GM18861 (cell line): ENCODE data around the gene WDR82.
"Not testable (repeated sequence)": the region's sequence is repeated elsewhere in the genome, so short reads cannot be mapped to it uniquely, and the experiment has no call there.

Source experiments
- ATAC-seq: cut with Tn5 transposase; IDR thresholded peaks from one replicate; pipeline ENCODE4 v1.9.1; 2021; ENCODE audit not compliant: unreplicated experiment

The WDR82 gene

DNA sequence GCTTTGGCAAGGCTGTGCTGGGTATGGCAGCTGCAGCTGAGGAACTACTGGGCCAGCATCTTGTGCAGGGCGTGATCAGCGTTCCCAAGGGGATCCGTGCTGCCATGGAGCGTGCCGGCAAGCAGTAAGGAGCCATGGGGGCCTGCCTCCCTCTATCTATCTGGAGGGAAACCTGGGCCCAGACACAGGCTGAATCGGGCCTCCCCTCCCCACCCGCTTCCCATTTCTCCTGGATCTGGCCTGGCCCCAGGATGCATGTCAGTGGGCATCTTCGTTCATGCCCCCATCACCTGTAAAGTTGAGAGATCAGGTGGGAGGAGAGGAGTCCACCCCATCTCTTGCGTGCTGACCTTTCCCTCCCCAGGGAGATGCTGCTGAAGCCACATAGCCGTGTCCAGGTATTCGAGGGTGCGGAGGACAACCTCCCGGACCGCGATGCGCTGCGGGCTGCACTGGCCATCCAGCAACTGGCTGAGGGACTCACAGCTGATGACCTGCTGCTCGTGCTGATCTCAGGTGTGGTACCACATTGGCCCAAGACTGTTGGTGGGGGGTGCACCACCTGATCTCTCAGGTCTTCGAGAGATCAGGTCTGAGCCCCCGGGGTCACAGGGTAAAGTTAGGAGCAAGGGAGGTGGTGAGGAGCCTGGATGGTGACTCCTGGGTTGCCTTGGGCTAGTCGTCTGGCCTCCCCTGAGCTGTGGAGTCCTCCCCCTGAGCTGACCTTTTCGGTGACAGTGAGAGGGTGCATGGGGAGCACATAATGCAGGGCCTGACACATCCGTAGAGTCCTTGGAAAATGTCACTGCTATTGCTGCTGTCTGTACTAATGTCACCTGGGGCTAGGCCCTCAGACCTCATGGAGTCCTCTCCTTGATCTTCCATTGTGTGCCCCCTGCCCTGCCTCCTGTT, 12.4 kb upstream of the WDR82 start:
- no peak for ATAC-seq

DNA sequence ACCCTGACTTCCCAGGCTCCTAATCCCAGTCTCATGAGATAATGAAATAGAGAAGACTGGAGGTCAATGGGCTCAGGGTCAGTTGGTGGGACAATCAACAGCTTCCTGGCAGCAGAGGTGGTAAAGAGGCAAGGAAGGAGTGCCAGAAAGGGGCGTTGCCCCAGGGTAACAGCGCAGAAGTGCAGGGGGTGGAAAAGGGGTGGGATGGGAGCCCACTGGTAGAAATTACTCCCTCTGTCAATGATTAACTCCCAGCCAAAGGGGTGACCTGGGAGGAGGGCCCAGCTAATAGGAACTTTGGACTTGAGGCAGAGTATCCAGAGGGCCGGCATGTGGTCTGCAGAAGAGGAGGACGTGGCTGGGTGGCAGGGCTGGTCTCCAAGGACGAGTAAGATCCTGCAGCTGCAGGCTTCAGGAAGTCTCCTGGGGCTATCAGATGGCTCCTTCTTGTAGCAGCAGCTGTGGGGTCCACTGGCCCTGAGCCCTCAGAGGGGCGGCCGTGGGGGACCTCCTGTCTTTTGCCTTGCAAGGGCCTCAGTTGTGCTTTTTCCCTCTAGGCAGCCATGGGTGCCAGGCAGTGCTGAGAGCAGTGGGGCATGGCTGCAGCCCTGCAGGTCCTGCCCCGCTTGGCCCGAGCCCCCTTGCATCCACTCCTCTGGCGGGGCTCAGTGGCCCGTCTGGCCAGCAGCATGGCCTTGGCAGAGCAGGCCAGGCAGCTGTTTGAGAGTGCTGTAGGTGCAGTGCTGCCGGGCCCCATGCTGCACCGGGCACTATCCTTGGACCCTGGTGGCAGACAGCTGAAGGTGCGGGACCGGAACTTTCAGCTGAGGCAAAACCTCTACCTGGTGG, 11.5 kb upstream of the WDR82 start:
- no peak for ATAC-seq

DNA sequence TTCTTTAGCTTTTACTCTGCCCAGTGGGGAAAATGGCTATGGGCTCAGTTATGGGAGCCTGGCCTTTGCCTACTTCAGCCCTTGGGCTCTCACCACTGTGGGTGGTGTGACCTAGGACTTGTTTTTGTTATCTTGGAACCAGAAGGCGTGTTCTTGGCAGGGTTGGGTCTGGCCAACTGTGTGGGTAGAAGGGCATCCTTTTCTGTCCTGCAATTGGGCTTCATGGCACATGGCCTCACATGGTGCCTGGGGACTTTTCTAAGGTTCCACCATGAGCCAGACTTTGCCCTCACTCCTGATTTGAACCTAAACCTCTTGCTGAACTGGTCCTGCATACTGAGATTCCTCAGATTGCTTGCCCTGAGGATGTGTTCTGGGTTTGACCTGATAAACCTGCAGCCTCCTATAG, 10.9 kb upstream of the WDR82 start:
- ATAC-seq: no peak

DNA sequence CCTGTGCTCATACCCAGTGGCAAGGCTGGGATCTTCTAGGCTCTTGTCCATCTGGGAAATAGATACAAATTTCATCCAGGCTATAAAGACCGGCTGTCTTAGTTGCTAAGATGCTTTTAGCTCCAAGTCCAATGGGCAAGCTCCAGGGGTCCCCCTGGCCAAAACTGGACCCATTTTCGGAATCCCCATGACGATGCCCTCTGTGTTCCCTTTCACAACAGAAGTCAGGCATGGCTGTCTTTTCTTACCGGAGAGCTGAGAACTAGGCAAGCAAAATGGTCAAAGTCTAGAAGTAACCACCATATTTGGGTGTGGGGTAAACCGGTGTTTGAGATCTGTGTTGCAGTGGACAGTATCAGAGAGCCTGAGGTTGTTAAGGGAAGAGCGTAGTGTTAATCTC, 10.2 kb upstream of the WDR82 start:
- ATAC-seq: no peak

DNA sequence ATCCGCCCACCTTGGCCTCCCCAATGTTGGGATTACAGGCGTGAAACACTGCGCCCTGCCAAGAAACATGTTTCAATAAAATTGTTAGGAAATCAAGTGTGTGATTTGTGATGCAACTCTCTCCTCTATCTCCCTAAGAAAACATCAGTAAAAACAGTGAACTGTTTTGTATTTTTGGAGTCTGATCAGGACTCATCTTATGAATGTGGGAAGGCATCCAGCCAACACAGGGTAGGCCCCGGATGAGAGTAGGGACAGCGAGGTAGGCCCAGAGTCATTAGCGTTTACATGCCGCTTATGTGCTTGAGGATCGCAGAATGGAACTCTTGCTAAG, 8.3 kb upstream of the WDR82 start:
- ATAC-seq: no peak

DNA sequence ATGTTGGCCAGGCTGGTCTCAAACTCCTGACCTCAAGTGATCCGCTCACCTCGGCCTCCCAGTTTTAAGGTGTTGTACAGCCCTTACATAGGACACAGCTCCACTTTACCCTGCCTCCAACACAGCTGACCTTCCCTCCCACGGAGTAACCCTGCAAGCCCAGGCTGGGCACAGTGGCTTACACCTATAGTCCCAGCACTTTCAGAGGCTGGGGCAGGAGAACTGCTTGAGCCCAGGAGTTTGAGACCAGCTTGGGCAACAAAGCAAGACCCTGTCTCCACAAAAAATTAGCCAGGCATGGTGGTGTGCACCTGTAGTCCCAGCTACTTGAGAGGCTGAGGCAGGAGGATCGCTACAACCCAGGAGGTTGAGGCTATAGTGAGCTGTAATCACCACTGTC, 5.6 kb upstream of the WDR82 start:
- ATAC-seq: not testable (repeated sequence)

DNA sequence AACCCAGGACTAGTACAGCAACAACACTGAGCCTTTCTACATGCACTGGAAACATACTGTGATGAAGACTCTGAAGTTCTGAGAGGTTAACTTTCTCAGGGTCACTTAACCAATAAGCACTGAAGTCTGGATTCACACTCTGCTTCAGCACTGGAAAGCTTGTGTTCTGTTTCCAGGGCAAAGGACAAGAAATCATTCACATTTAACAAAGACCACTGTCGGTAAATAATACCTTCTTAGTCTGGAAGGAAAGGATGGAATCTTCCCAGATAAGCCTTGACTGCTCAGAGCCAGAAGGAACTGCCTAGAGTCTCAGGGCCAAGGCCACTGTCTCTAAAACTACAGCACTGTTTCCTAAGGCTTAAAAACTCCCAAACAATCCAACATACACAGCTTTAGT, 4.9 kb upstream of the WDR82 start:
- no peak for ATAC-seq

DNA sequence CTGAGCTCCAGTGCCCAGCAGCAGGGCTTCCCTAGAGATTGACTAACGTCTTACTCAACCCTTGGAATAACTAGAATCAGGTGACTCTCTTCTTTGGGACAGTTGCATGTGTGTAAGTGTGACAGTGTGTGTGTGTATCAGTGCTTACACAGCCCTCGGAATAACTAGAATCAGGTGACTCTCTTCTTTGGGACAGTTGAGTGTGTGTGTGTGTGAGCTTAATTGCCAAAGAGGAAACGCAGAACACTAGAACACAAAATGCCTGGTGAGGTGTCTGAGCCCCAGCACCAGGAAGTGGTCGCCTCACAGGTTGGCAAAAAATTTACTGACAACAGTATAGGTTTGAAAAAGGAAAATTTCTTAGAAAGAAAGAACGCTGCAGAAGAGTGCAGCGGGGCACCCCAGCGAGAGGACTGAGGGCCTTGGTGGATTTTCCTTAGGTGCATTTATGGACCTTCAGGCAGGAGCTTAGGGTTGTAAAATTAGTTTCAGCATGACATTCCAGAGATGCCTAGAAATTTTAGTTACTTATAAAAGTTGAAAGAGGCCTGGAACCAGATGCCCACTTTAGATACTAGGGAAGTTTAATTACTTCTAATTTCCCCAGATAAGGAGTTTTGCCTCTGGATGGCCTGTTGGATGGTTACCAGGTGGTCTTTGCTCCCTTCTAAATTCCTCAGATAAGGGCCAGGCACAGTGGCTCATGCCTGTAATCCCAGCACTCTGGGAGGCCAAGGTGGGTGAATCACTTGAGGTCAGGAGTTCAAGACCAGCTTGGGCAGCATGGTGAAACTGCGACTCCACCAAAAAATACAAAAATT, 3.7 kb upstream of the WDR82 start:
- ATAC-seq: no peak

DNA sequence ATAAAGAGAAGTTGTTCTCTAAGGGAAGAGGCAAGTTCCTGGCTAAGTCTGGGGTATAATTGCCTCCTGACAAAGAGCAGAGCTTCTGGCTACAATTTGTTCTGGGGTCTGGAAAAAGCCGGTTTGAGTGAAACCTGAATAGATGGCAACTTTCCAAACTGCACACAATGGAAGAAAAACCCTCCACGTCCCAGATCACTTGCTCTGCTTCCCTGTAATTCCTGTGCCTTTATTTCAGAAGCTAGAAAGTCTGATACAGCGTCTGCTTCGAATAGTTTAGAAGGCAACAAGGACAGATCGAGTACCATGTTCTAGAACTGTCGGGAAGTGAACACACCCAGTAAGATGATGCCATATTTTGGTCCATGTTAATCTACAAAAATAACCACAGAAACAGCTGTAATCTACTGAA, 1.6 kb upstream of the WDR82 start:
- no peak for ATAC-seq

DNA sequence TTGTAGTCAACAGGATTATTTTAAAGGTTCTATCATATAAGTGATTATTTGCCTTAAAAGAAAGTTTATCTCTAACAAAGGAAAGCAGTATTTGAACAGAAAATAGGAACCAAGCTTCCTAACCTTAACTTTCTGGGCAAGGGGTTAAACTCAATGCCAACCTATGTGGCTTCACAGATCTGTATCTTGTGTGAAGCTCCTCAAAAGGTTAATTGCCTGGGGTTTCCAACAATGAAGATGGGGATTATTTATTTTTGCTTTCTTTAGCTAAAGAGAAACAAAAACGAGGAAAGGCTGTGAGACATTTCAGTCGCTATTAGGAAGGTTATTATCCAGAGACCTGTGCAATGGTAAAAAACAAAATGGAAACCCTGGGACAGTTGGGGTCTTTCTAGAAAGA, 1.1 kb upstream of the WDR82 start:
- ATAC-seq: no peak

DNA sequence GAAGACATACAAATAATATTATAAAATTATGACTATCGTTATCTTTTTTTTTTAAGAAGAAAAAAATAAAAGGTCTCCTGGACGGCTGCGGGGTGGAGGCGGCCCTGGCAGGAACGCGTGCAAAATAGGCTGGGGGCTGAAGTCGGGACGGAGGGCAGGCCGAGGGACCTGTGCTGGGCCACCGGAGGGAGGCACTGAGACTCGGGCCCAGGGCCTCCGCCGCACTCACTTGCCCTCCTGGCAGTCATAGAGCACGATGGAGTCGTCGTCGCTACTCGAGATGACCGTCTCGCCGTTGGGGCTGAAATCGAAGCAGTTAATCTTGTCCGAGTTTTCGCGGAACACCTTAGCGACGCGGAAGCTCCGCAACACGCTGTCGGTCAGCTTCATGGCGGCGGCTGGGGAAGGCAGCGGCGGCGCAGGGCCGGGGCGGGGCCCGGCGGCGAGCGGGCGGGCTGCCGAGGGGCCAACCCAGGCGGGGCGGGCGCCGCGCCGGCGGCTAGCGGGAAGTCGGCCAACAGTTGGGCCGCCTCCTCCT, 408 bp downstream of the WDR82 start:
- peak; percentile 46 for ATAC-seq

DNA sequence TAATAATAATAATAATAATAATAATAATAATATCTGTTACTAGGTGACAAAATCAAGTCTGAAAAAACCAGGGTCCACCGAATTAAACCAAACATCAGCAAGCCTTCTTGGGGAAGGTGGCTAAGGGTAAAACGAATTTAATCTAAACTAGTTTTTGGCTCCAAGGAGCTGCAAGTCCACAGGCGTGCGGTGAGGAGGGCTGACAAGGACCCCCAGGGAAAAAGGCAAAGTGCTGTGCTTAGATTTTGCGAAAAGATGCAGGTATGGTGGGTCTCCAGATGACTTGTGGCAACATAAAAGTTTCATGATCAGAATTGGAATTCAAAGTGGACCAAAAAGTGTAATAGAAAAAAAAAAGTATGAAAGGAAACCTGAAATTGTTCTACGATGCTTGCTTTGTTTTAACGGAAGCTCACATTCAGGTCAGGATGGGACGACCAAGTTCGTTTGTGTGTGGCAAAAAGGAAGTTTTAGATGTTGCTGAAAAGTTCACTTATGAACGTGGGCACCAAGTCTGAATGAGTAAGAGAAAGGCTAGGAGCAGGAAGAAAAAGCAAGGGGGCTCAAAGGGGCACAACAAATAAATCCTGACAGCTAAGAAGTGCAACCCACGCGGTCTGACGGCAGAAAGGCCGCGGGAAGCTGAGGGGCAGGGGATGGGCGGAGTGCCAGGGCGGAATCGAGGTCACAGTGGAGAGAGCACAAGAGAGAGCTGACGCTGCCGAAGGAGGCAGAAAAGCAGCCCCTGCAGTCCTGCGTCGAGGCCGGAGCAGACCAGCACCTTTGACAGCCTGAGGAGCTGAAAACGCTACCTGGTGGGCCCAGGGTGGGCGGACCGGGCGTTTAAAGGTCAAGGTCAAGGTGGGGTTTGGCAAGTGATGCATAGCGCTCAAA, 1.1 kb downstream of the WDR82 start:
- no peak for ATAC-seq

DNA sequence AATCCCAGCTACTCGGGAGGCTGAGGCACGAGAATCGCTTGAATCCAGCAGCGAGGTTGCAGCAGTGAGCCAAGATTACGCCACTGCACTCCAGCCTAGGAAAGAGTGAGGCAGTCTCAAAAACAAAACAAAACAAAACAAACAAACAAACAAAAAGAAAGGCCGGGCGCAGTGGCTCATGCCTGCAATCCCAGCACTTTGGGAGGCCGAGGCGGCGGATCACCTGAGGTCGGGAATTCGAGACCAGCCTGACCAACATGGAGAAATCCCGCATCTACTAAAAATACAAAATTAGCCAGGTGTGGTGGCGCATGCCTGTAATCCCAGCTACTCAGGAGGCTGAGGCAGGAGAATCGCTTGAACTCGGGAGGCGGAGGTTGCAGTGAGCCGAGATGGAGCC, 3.7 kb downstream of the WDR82 start:
- not testable (repeated sequence) for ATAC-seq

DNA sequence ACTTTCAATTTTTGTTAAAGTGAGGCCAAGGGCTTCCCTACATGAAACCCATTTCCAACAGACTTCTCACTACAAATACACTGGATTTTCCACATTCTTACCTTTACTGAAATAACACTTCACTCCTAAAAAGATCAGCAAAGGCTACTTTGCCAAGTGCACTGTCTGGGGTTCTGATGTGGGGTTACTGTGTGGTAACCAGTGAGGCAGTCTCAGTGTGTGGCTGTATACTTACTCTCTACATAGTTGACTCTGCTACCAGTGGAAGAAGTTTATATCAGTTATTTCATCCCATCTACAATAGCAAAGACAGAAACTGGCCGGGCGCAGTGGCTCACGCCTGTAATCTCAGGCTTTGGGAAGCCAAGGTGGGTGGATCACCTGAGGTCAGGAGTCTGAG, 5.6 kb downstream of the WDR82 start:
- no peak for ATAC-seq

DNA sequence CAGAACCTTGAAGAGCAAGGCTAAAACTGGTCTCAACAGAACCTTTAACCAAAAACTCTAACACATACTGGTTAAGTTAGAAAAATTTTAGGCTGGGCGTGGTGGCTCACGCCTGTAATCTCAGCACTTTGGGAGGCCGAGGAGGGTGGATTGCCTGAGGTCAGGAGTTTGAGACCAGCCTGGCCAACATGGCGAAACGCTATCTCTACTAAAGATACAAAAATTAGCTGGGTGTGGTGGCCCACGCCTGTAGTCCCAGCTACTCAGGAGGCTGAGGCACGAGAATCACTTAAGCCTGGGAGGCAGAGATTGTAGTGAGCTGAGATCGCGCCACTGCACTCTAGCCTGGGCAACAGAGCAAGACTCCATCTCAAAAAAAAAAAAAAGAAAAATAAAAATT, 6.3 kb downstream of the WDR82 start:
- not testable (repeated sequence) for ATAC-seq

DNA sequence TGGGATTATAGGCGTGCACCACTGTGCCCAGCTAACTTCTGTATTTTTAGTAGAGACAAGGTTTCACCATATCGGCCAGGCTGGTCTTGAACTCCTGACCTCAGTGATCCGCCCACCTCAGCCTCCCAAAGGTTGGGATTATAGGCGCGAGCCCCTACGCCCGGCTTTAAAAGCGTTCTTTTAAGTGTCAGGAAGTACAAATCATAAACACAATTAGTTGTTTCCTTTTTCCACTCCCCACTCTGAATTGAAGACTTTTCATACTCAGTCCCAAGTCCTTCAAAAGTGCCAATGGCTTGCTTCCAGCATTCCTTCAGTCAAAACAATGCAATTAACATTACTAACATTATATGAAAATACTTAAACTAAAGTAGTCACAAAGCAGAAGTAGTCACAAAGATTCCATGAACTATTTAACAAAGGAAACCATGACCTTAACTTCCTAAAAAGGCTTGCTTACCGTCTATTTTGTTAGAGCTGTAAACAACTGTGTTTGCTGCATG, 8.1 kb downstream of the WDR82 start:
- ATAC-seq: no peak

DNA sequence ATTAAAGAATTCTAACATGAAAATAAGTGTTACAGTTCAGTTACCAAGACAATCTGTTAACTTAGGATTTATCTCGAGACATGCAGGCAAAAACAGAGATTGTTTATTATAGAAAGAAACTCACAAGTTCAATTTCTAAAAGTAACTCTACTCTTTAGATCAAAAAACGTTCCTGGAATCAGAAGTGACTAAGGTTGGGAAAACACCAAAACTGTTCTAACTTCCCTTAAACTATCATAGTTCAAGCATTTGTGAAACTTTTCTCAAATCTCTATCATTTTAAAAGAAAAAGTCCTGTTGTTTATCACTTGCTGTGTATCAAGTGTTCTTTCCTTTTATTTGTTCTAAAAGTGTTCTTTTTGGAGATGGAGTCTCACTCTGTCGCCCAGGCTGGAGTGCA, 8.7 kb downstream of the WDR82 start:
- no peak for ATAC-seq

DNA sequence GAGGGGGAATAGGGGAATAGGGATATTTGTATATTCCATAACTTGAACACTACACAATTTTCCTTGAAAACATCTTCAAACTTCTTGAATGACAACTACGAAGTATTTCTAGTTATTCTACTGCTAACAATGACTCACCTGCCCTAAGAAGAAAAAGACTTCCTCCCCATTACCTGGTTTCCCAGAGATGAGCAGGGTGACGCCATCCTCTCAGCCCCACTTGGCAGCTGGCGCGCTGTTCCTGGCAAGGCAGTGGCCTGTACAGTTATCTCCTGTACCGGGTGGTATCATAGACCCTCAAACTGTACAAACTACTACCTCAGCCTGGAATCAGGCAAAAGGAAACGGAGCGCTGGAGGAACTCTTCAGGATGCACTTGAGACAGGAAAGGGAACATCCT, 10.4 kb downstream of the WDR82 start:
- no peak for ATAC-seq

DNA sequence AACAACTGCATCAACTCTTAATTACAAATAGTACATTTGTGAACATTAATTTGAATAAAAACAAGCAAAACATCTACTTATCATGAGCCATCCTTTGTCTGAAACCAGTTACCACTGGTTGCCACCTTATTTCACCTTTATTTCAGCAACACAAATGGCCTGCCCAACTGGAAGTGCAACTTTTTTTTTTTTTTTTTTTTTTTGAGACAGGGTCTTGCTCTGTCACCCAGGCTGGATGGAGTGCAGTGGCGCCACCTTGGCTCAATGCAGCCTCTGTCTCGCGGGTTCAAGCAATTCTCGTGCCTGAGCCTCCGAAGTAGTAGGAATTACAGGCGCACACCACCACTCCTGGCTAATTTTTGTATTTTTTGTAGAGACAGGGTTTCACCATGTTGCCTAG, 13.1 kb downstream of the WDR82 start:
- ATAC-seq: no peak

DNA sequence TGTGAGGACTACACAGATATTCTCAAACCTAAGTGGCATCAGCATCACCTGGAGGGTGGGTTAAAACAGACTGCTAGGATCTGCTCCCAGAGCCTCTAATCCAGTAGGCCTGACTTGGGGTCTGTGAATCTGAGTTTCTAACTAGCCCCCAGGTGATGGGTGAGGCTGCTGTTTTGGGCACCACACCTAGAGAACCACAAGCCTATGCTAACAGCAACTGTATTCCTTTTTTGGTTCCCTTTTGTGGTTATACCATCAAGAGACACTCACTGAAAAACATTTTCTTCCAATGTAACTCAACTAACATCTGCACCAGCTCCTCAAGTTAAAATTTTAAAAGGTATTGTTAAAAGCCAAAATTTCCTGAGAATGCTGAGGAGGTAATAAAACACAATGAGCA, 16.0 kb downstream of the WDR82 start:
- ATAC-seq: no peak
